DMS 273 treated with DMSO at 0.1 percent for 48 hours (cell line): ENCODE data around the gene UCMA.

Experiments used
- DNase-seq: peaks from one replicate; lab custom pipeline; 2025; lab: John Stamatoyannopoulos, UW

Gene UCMA

DNA sequence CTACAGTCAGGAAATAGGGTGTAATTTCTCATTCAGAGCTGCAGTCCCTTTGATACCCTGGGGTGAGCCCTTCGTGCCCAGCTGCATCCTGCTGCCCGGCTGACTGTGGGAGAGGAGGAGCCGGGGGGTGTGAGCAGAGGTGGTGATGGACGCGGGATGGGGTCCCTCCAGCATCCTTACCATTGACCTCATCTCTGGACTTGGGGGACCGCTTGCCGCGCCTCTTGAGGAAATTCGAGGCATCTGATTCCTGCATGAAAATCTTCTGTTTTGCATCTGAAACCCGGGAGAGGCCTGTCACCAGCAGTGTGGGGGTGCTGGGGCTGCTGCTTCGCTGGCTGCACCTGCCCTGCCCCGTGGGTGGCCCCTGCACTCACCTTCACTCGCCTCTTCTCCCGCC, 816 bp downstream of the UCMA start:
- DNase-seq, result no peak

GRCh38 chr10:13231808-13232207, 2.4 kb downstream of the UCMA start:
- no peak for DNase-seq

GRCh38 chr10:13231190-13231589, 3.0 kb downstream of the UCMA start:
- no peak for DNase-seq

GRCh38 chr10:13227031-13227430, 7.1 kb downstream of the UCMA start:
- DNase-seq, result no peak

- no peak for DNase-seq
Observed at GRCh38 chr10:13225601-13226000, 8.6 kb downstream of the UCMA start.

- no peak for DNase-seq
Observed at GRCh38 chr10:13224210-13224995, 9.8 kb downstream of the UCMA start.

GRCh38 chr10:13223241-13223640, 10.9 kb downstream of the UCMA start:
- no peak for DNase-seq

DNA sequence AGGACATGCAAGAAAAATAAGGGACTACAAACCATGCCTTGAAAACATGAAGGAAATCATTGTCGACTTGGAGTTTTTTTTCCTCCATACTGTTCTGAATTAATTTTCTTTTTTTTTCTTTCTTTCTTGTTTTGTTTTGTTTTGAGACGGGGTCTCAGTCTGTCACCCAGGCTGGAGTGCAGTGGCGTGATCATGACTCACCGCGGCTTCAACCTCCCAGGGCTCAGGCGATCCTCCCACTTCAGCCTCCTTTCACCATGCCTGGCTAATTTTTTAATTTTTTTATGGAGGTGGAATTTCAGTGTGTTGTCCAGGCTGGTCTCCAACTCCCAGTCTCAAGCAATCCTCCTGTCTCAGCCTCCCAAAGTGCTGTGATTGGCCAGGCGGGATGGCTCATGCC, 11.6 kb downstream of the UCMA start:
- DNase-seq, result no peak

DNA sequence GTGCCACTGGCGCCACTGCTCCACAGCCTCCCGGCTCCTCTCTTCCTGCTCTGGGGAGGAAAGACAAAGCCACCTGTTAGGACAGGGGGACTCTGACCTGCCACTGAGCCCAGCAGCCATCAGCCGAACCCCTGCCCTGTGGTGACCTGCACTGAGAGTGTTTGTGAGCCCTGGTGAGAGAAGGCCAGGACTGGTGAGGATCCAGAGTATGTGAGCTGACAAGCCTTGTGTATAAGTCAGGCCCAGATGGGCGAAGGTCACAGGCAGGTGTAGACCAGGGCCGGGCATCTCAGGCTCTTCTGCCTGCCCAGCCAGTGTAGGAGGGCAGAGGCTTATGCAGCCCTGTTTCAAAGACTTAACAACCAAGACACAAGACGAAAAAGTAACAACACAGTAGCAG, 12.0 kb downstream of the UCMA start:
- no peak for DNase-seq

DNA sequence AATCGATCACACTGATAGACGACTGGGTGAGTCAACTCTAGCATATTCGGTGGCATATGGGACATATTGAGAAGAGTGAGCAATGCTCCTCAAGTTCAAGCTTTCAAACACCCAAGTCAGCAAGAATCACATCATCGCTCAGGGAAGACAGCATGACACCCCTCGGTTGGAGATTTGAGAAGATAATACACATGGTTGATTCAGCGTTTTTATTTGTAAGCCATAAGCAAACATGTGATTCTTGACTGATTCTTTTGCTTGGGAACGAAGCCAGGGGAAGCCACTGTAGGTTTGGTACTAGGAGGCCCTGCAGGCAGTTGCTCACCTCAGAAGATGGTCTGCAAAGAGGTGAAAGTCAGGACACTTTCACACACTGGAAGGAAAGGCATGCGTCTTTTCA, 12.6 kb downstream of the UCMA start:
- no peak for DNase-seq

DNA sequence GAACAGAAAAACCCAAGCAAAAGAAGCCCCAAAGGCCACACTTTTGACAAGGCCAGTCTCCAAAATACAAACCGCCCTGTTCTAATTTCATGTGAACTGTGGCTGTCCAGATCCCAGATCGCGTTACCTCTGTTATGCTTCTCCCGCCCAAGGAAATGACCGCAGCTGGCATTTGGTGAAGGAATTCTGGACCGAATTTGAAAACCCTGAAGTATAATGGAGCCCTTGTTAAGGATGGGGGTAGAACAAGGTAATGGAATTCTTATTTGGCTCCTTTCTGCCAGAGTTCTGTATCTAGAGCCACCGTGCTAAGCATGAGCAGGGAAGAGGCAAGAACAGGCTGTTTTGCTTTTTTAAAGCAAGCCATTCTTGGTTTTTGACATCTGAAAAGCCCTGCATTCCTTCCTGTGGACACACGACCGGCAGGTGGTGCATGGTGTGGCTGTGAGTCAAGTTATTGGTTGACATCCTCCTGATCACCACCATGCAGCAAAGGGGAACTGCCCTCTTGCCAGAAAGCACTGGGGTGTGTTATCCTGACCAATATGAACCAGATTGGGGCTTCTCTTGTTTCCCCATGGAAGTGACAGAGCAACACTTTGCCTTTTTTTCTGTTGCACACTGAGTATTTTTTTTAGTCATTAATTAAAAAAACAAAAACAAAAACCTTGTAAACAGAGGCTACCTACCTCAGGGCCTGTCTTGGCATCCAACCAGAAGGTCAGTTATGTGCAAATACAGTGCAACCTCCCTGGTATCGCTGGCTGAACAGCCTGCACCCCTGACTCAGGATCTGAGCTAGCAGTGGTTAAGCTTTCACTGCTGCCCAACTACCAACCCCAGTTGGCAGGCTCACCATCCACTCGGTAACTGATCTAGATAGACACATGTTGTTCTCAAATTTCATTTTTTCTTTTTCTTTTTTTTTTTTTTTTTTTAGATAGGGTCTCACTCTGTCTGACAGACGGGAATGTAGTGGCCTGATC, 14.2 kb downstream of the UCMA start:
- no peak for DNase-seq

DNA sequence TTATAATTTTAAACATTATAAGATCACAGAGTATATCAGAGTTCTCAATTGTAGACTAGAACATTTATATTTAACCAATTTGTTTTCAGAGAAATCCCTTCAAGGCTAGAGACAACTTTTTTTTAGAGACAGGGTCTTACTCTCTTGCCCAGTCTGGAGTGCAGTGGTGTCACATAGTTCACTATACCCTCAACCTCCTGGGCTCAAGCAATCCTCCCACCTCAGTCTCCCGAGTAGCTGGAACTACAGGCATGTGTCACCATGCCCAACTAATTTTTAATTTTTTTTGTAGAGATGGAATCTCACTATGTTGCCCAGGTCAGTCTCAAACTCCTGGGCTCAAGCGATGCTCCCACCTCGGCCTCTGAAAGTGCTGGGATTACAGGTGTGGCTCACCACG, 15.3 kb downstream of the UCMA start:
- no peak for DNase-seq

DNA sequence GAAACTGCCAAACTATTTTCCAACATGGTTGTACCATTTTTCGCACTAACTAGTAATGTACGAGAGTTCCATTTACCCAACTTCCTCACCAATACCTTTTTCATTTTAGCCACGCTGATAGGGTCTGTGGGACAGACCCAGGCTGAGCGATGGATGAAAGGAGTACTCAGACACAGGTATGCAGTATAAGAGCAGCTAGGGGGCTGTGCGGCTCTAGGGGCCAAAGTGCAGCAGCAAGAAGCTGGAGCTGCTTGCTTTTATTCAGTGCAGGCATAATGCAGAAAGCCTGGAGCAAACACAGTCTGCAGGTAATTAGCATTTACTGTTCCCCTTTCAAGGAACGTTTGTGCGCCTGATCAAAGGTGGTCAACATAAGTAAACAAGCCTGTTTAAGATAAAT, 21.0 kb downstream of the UCMA start:
- DNase-seq, result no peak

GRCh38 chr10:13206546-13207443, 27.4 kb downstream of the UCMA start:
- DNase-seq, result no peak

GRCh38 chr10:13206091-13206490, 28.1 kb downstream of the UCMA start:
- no peak for DNase-seq

GRCh38 chr10:13201132-13201531, 33.0 kb downstream of the UCMA start:
- no peak for DNase-seq

DNA sequence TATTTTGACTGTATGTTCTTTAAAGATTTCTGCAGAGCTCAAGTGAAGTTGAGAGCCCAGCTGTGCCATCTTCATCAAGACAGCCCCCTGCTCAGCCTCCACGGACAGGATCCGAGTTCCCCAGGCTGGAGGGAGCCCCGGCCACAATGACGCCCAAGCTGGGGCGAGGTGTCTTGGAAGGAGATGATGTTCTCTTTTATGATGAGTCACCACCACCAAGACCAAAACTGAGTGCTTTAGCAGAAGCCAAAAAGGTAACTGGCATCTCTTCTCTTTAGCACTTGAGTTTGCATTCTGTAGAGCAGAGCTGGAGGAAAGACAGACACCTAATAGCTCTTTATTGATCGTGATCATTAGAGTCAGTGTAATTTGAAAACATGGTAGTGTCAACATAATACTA, 39.2 kb downstream of the UCMA start:
- DNase-seq, result no peak

GRCh38 chr10:13193637-13194036, 40.5 kb downstream of the UCMA start:
- DNase-seq, result no peak

DNA sequence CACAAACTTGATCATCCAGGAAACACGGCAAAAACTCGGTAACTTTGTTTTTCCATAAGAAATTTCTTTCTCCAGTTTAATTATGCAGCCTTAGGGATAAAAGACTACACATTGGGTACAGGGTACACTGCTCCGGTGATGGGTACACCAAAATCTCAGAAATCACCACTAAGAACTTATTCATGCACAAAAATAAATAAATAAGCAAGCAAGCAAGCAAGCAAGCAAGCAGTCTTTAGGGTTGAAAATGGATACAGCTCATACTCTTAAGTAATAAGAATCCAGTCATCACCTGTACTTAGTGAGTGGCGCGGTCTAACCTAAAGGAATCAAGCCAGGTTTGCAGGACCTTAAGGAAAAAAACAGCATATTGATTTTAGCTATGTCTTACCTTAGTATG, 42.8 kb downstream of the UCMA start:
- no peak for DNase-seq

DNA sequence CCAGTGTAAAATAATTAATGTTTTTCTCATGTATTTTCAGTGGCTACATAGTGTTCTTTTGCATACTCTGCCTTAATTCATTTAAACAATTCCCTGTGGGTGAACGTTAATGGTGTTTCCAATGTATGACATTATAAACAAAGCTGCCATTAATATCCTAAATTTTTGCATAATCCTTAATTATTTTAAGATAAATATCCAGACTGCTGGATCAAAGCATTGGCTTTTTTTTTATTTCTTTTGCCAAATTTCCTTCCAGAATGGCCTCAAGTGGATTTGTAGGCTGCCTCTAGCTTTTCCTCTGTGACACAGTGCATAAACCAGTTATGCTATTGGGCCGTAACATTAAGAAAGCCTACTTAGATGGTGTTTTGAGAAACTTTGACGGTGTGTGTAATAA, 43.4 kb downstream of the UCMA start:
- DNase-seq, result no peak

DNA sequence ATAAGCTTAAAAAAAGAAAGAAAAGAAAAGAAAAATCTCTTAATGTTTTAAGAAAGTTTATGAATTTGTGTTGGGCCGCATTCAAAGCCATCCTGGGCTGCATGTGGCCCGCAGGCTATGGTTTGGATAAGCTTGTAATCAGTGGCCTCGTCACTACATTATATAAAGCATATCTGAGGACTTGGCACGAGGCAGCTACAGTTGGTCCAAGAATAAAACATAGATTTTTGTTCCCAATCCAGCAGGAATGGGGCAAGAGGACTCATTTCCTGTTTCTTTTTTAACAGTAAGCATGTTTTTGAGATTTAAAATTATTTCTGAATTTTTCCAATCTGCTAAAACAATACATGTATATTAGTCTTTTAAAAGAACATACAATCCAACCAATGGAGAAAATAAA, 44.2 kb downstream of the UCMA start:
- DNase-seq, result no peak

- no peak for DNase-seq
Observed at GRCh38 chr10:13188593-13188992, 45.6 kb downstream of the UCMA start.
